GM21529 (cell line): ENCODE data around the gene TNFRSF25.
A peak's percentile ranks its signal among the peaks of the same experiment; 100 is the strongest.

Experiments used
- ATAC-seq: cut with Tn5 transposase; IDR thresholded peaks from one replicate; pipeline ENCODE4 v1.9.1; 2021; ENCODE audit not compliant: unreplicated experiment

TNFRSF25 gene

DNA sequence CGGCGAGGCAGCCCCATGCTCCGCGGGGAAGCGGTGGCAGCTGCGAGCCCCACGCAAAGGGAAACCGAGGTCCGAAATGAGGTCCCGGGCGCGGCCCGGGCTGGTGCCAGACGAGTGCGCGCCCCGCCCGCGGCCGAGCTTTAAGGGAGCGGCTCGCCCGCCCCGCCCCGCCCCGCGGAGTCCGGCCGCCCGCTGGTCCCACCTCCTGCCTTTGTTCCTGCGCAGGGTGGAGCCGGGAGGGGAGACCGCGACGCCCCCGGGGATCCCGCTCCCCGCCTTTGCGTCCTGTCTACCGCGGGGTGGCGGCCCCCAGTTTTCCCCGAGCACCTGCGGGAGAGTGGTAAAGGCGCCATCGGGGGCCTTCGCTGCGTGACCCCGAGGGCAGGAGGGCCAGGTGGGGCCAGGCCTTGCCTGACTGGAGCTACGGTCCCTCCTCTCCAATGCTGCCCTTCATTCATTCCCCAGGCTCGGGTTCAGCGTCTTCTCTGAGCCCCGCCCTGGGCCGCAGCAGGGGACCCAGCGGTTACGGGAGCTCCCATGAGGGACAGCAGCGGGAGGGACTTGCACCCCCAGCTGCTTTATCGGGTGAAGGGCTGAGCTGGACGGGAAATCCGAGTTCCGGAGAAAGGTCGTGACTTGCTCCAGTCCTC lies 46.0 kb downstream of the TNFRSF25 start, which contains the start of gene HES2:
Gene HES2, minus strand, starts transcription at position 116 of the 650 bp plus-strand sequence. Its CDS starts 99 bp downstream, at position 17.
- no peak for ATAC-seq

DNA sequence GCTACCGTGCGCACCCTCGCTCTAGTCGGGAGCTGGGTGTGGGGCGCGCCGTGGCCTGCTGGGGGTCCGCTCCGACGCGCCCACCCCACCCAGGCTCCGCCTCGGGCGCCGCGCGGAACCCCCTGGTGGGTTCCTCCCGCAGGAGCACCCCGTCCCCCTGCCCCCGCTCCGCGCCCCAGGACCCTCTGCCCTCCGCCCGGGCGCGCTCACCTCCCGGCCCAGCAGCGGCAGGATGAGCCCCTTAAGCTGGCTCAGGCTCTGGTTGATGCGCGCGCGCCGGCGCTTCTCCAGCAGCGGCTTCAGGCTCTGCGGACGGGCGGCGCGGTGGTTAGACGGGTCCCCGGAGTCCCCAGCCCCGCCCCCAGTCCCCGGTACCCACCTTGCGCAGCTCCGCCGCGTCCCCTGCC lies 46.6 kb downstream of the TNFRSF25 start:
- ATAC-seq = no peak

DNA sequence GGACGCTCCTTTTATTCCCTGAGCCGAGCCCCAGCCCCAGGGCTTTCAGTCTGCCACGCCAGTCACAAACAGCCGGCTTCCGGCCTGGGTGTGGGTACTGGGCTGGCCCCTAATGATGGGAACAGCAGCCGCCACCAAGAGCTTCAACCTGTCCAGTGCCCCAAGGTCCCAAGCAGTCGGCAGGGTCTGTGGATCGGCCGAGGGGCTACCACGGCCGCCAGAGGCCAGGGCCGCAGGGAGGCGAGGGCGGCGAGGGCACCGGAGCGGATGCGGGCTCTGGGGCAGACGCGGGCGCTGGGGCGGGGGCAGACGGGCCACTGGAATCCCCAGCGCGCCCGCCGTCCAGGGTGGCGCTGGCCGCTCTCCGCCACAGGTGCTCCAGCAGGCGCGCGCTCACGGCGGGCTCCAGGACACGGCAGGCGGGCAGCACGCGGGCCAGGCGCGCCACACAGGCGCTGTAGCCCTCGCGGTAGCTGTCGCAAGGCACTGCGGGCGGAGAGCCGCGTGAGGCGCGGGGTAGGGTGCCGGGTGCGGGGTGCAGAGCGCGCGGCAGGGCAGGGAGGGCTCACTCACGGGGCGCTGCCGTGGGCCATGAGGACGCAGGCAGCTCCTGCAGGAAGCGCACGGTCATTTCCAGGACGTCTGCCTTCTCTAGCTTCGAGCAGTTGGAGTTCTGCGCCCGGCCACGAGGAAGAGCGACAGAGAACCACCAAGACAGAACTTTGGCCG lies 47.1 kb downstream of the TNFRSF25 start:
- ATAC-seq = no peak

DNA sequence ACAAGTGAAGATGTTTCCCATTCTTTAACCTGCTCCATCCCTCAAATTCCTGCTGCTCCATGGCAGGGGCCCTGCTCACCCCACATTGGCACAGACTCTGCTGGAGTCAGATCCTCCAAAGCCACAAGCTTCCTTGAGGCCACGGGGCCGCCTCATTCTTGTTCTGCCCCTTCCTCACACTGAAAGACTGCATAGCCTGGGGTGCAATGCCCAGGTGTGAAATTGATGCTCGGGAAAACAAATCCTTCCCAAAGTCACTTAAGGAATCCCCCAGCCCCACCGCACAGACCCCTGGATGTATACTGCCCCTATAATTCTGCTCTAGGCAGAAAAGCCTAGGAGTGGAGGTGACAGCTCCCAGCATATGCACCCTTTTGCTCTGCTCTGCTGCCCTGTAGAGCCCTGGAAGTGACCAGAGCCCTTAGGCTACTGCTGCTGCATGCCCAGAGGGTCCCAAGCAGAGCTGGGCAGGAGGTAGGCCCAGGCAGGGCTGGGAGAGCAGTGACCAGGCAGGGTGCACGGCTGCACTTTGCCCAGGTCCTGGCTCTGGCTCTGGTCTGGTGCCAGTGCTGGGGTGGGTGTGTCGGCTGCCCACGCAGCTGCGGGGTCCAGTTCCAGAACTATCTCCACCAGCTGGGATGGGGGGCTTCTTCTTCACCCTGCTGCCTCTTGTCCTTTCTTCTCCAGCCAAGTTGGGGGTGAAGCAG lies 47.9 kb downstream of the TNFRSF25 start:
- no peak for ATAC-seq

DNA sequence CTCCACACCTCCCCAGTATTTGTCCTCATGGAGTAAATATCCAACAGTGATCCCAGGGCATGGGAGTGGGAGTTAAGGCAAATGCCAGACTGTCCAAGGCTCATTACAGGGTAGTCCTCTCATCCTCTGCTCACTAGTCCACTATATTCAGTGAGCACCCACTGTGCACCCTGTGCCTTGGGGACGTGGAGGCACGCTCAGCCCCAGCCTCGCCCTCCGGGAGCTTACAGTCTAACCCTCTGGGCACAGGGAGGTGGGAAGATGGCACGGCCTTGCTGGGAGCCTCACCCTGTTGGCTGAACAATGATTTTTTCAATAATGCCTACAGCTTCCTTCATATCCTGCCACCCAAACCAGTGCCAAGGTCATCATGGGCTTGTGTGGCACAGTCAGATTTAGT lies 49.1 kb downstream of the TNFRSF25 start:
- no peak for ATAC-seq

DNA sequence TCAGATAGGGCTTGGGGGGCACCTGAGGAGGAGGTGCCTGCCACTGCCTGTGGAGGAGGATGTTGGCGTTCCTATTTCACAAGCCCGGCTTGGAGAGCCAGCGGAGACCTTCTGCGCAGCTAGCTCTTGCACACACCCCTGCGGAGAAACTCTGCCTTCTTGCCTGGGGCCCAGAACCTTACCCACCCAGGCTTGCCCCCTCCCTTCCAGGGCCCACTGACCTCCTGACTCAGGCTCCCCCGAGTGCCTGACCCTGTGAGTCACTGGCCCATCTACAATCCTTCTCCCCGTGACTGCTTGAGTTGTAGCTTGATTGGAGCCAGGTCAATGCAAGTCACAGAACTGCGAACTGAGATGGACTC lies 49.7 kb downstream of the TNFRSF25 start:
- no peak for ATAC-seq

DNA sequence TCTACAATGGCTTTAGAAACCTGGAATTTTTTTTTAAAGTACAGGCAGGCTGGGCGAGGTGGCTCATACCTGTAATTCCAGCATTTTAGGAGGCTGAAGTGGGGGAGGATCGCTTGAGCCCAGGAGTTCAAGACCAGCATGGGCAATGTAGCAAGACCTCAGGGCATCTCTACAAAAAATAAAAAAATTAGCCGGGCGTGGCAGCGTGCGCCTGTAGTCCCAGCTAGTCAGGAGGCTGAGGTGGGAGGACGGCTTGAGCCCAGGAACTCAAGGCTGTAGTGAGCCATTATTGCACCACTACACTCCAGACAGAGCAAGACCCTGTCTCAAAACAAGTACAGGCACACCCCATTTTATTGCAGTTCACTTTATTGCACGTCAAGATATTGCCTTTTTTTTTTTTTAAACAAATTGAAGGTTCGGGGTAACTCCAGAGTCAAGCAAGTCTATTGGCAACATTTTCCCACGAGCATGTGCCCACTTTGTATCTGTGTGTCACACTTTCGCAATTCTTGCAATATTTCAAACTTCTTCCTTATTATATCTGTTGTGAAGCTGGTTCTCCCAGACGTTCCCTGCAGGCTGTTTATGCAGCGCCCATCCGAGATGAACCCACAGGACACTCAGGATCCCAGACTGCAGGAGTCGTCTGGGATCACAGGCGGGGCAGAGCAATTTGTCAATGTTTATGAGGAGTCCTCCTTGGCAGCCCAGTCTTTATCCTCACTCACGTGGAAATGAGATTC lies 50.9 kb downstream of the TNFRSF25 start:
- no peak for ATAC-seq

DNA sequence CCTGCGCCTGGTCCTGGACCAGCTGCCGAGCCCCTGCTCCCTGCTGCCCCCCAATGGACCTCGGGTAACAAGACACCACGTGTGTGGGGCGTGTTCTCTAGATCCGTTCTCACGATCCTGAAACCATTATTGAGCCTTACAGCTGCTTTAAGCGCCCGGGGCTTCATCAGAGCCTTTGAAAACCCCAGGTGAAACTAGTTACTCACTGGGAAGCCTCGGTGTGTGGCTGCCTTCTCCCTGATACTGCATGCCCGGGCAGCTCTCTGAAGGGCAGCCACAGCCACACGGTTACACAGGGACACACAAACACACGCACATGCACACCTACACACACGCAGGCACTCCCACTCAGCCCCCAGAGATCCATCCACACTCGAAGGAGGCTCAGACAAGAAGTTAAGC lies 51.5 kb downstream of the TNFRSF25 start:
- ATAC-seq = peak; percentile 73

DNA sequence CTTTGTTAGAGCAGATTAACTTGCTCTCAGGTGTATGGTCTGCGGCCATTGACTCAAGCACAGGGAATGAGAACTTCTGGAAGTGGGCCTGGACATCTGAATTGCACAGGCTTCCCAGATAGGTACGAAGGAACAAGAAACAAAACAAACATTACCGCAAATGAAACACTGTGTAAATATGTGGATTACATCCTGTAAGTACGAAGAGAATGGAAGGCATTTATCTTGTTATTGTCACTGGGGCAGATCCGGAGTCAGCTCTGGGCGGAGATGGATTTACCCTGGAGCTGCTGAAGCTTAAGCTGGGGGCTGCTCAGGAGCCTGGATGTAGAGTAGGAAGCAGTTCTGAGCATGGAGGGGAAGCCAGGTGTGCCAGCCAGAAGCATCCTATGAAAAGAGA lies 53.1 kb downstream of the TNFRSF25 start:
- no peak for ATAC-seq
